GM12878 (cell line): ENCODE measurements around the gene PLPP3. TPM values are rescaled to one million over a fixed set of nuclear protein-coding genes. Genes with fewer than 3 reads are reported as not detected.

Experiments
- BMI1 ChIP-seq: fragments of 450-650 bp; IDR thresholded peaks from 2 replicates; pipeline ENCODE4 v1.6.1; 2016; ENCODE audit warnings: mild to moderate bottlenecking, moderate library complexity, borderline replicate concordance
- CBX5 ChIP-seq: sonication (generic); IDR thresholded peaks from 2 replicates; pipeline ENCODE4 v1.6.1; 2016; ENCODE audit warnings: low read depth, moderate library complexity, mild to moderate bottlenecking, inconsistent platforms
- CEBPB ChIP-seq, 2 experiments: fragments of 150-350 bp in 1 of 2; IDR thresholded peaks; 2 replicates each; pipeline ENCODE4 v1.6.1; 2012 to 2014; ENCODE audit warnings: low read depth in 2 of 2, low read length in 2 of 2, borderline replicate concordance in 1 of 2, inconsistent platforms in 1 of 2
- CREB1 ChIP-seq: IDR thresholded peaks from 2 replicates; pipeline ENCODE4 v1.6.1; 2012; ENCODE audit warnings: low read depth, mild to moderate bottlenecking, inconsistent platforms
- EGR1 ChIP-seq, 2 experiments: IDR thresholded peaks; 1 replicate in 1 of 2; 2 replicates in 1 of 2; pipeline ENCODE4 v1.6.1; 2011 to 2012; ENCODE audit warnings: low read depth in 2 of 2, low read length in 2 of 2, borderline replicate concordance in 1 of 2, mild to moderate bottlenecking in 1 of 2, moderate library complexity in 1 of 2
- EP300 ChIP-seq, 2 experiments: fragments of 150-350 bp in 1 of 2; IDR thresholded peaks; 2 replicates each; pipeline ENCODE4 v1.6.1; 2011 to 2012; ENCODE audit warnings: low read depth in 2 of 2, low read length in 2 of 2, borderline replicate concordance in 1 of 2, improper control_type of control experiment in 1 of 2, inconsistent platforms in 1 of 2; ENCODE audit not compliant: control insufficient read depth in 1 of 2
- HDAC2 ChIP-seq: fragments of 200-600 bp; sonication (generic); IDR thresholded peaks from 2 replicates; pipeline ENCODE4 v1.6.1; 2017
- HDGF ChIP-seq: fragments of 450-650 bp; IDR thresholded peaks from 2 replicates; pipeline ENCODE4 v1.6.1; 2016; ENCODE audit warnings: antibody characterized with exemption
- MEF2B ChIP-seq: fragments of 450-650 bp; IDR thresholded peaks from 2 replicates; pipeline ENCODE4 v1.6.1; 2018; ENCODE audit warnings: mild to moderate bottlenecking, moderate library complexity; ENCODE audit not compliant: partially characterized antibody, poor library complexity, severe bottlenecking
- MTA2 ChIP-seq: fragments of 450-650 bp; IDR thresholded peaks from 2 replicates; pipeline ENCODE4 v1.6.1; 2016; ENCODE audit warnings: low read depth, mild to moderate bottlenecking, moderate library complexity
- MTA3 ChIP-seq: IDR thresholded peaks from 2 replicates; pipeline ENCODE4 v1.6.1; 2012; ENCODE audit warnings: low read length, inconsistent platforms, borderline replicate concordance
- MYB ChIP-seq: fragments of 150-350 bp; IDR thresholded peaks from 2 replicates; pipeline ENCODE4 v1.6.1; 2014; ENCODE audit warnings: mild to moderate bottlenecking, low read depth, low read length, borderline replicate concordance
- NRF1 ChIP-seq: conservative IDR thresholded peaks from 2 replicates; pipeline ENCODE4 v1.6.1; 2011; ENCODE audit warnings: mild to moderate bottlenecking, low read depth, low read length, improper control_type of control experiment
- POU2F2 ChIP-seq: IDR thresholded peaks from 3 replicates; pipeline ENCODE4 v1.6.1; 2011; ENCODE audit warnings: low read depth, mild to moderate bottlenecking, low read length, borderline replicate concordance
- RBBP5 ChIP-seq: fragments of 200-600 bp; sonication (generic); conservative IDR thresholded peaks from 2 replicates; pipeline ENCODE4 v1.6.1; 2016
- SIN3A ChIP-seq: IDR thresholded peaks from 2 replicates; pipeline ENCODE4 v1.6.1; 2012; ENCODE audit warnings: low read depth, low read length, improper control_type of control experiment
- SMAD5 ChIP-seq: IDR thresholded peaks from 2 replicates; pipeline ENCODE4 v1.6.1; 2016; ENCODE audit warnings: antibody characterized with exemption, low read depth
- SREBF2 ChIP-seq: IDR thresholded peaks from 2 replicates; pipeline ENCODE4 v1.6.1; 2012; ENCODE audit warnings: mild to moderate bottlenecking, low read length
- TAF1 ChIP-seq: IDR thresholded peaks from 2 replicates; pipeline ENCODE4 v1.6.1; 2011; ENCODE audit warnings: mild to moderate bottlenecking, low read depth, low read length, borderline replicate concordance
- TARDBP ChIP-seq: IDR thresholded peaks from 2 replicates; pipeline ENCODE4 v1.6.1; 2016; ENCODE audit warnings: borderline replicate concordance
- TBL1XR1 ChIP-seq: IDR thresholded peaks from 2 replicates; pipeline ENCODE4 v1.6.1; 2012; ENCODE audit warnings: low read depth, low read length, improper control_type of control experiment
- ZSCAN29 ChIP-seq: fragments of 450-650 bp; IDR thresholded peaks from 2 replicates; pipeline ENCODE4 v1.6.1; 2017; ENCODE audit warnings: mild to moderate bottlenecking, moderate library complexity
- ZZZ3 ChIP-seq: IDR thresholded peaks from 2 replicates; pipeline ENCODE4 v1.6.1; 2011; ENCODE audit warnings: low read depth; ENCODE audit not compliant: control insufficient read depth, insufficient read length
- polyA plus RNA-seq, 11 experiments: library from polyadenylated mRNA; depleted of rRNA in 4 of 11; unstranded in 6 of 11; stranded (reverse) in 5 of 11; fragments of >200 nt; fragmentation: Nextera tagmentation in 4 of 11; fragmentation: Illumina TruSeq in 1 of 11; extraction: Ambion mirVana in 4 of 11; extraction: Trizol in 1 of 11; gene quantifications; 1 replicate in 1 of 11; 2 replicates in 10 of 11; pipeline versions ENCODE4 v1.2.1 to v1.2.3, GENCODE V29; 2011 to 2016; ENCODE audit warnings: inconsistent platforms in 2 of 11, missing spikeins in 2 of 11, low read depth in 1 of 11
- total RNA-seq, 4 experiments: library from RNA; depleted of rRNA in 3 of 4; stranded (reverse); fragments of >200 nt in 3 of 4; fragmentation: Illumina TruSeq in 1 of 4; extraction: Trizol in 1 of 4; gene quantifications; 2 replicates each; pipeline versions ENCODE4 v1.2.1 to v1.2.3, GENCODE V29; 2013 to 2021
- TF ChIP-seq, protein P1 (sequence below): fragments of 450-650 bp; IDR thresholded peaks from 2 replicates; pipeline ENCODE4 v1.6.1; 2017; ENCODE audit warnings: low read depth, mild to moderate bottlenecking, moderate library complexity
- TF ChIP-seq, protein P2 (sequence below): fragments of 450-650 bp; IDR thresholded peaks from 2 replicates; pipeline ENCODE4 v1.6.1; 2016; ENCODE audit warnings: mild to moderate bottlenecking
- TF ChIP-seq, protein P3 (sequence below): IDR thresholded peaks from 2 replicates; pipeline ENCODE4 v1.6.1; 2012; ENCODE audit warnings: low read depth, low read length, improper control_type of control experiment
- TF ChIP-seq, protein P4 (sequence below): fragments of 450-650 bp; IDR thresholded peaks from 2 replicates; pipeline ENCODE4 v1.6.1; 2016; ENCODE audit warnings: mild to moderate bottlenecking

The PLPP3 gene
- total and polyA plus RNA-seq, 10 of the 15 experiments (the other 5 are each of a cell fraction or from before 2014, with no cell fraction given): 6.4 to 26.8 (median 9.5) TPM

DNA sequence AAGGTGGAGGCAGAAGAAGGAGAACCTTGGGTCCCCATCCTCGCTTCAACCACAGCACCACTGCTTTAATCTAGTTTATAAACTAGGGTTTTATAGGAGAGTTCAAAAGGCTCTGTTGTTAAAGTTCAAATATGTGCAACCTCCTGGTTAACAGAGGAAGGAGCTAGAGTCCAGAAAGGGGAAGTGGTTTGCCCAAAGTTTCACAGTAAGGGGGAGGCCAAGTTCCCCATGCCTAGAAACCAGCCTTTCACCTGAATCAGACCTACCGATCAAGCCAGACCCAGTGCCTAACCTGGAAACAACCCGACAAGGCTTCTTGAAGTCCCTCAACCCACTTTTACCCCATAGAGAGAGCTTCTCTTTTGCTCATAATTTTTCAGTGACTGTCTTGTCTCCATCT, 106.5 kb downstream of the PLPP3 start (continued):
- TF ChIP-seq, protein P1, sequence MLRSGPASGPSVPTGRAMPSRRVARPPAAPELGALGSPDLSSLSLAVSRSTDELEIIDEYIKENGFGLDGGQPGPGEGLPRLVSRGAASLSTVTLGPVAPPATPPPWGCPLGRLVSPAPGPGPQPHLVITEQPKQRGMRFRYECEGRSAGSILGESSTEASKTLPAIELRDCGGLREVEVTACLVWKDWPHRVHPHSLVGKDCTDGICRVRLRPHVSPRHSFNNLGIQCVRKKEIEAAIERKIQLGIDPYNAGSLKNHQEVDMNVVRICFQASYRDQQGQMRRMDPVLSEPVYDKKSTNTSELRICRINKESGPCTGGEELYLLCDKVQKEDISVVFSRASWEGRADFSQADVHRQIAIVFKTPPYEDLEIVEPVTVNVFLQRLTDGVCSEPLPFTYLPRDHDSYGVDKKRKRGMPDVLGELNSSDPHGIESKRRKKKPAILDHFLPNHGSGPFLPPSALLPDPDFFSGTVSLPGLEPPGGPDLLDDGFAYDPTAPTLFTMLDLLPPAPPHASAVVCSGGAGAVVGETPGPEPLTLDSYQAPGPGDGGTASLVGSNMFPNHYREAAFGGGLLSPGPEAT: peak; percentile 72; the same call in 1 of the 2 replicates
- TF ChIP-seq MEF2B (no peak), SIN3A (no peak), BMI1 (no peak; the same call in 1 of the 2 replicates), CREB1 (no peak), TARDBP (no peak), MTA3 (no peak), HDGF (no peak), CEBPB (IDR thresholded peaks at IDR 0.05; ENCODE audit: borderline replicate concordance in 1 of 2, low read depth in 2 of 2, low read length in 2 of 2) (no peak), CBX5 (no peak), POU2F2 (no peak), SMAD5 (no peak), ZZZ3 (no peak), HDAC2 (no peak), EP300 (IDR thresholded peaks at IDR 0.05; ENCODE audit: borderline replicate concordance in 1 of 2, control insufficient read depth in 1 of 2, low read depth in 2 of 2, low read length in 2 of 2) (peak in 1 of 2 experiments; percentile 82; a peak in 2 of 4 replicates), RBBP5 (no peak), NRF1 (no peak), TBL1XR1 (no peak), SREBF2 (no peak), MYB (no peak), MTA2 (peak; percentile 78), EGR1 (IDR thresholded peaks at IDR 0.05; ENCODE audit: borderline replicate concordance in 1 of 2, low read depth in 2 of 2, low read length in 2 of 2) (peak in 1 of 2 experiments; percentile 15; a peak in 1 of 3 replicates), TAF1 (no peak), ZSCAN29 (no peak)
- TF ChIP-seq, protein P2, sequence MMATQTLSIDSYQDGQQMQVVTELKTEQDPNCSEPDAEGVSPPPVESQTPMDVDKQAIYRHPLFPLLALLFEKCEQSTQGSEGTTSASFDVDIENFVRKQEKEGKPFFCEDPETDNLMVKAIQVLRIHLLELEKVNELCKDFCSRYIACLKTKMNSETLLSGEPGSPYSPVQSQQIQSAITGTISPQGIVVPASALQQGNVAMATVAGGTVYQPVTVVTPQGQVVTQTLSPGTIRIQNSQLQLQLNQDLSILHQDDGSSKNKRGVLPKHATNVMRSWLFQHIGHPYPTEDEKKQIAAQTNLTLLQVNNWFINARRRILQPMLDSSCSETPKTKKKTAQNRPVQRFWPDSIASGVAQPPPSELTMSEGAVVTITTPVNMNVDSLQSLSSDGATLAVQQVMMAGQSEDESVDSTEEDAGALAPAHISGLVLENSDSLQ: no peak
- TF ChIP-seq, protein P3, sequence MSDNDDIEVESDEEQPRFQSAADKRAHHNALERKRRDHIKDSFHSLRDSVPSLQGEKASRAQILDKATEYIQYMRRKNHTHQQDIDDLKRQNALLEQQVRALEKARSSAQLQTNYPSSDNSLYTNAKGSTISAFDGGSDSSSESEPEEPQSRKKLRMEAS: no peak
- TF ChIP-seq, protein P4, sequence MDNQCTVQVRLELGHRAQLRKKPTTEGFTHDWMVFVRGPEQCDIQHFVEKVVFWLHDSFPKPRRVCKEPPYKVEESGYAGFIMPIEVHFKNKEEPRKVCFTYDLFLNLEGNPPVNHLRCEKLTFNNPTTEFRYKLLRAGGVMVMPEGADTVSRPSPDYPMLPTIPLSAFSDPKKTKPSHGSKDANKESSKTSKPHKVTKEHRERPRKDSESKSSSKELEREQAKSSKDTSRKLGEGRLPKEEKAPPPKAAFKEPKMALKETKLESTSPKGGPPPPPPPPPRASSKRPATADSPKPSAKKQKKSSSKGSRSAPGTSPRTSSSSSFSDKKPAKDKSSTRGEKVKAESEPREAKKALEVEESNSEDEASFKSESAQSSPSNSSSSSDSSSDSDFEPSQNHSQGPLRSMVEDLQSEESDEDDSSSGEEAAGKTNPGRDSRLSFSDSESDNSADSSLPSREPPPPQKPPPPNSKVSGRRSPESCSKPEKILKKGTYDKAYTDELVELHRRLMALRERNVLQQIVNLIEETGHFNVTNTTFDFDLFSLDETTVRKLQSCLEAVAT: 0 out of 2 replicates have a peak, but pooled peaks have one; percentile 35
